Right kidney (tissue), 1 donor: ENCODE data around the gene NPDC1.

Experiments used
- DNase-seq: peaks from one replicate; pipeline ENCODE4 v3.0.0-alpha.2; 2016

The NPDC1 gene

DNA sequence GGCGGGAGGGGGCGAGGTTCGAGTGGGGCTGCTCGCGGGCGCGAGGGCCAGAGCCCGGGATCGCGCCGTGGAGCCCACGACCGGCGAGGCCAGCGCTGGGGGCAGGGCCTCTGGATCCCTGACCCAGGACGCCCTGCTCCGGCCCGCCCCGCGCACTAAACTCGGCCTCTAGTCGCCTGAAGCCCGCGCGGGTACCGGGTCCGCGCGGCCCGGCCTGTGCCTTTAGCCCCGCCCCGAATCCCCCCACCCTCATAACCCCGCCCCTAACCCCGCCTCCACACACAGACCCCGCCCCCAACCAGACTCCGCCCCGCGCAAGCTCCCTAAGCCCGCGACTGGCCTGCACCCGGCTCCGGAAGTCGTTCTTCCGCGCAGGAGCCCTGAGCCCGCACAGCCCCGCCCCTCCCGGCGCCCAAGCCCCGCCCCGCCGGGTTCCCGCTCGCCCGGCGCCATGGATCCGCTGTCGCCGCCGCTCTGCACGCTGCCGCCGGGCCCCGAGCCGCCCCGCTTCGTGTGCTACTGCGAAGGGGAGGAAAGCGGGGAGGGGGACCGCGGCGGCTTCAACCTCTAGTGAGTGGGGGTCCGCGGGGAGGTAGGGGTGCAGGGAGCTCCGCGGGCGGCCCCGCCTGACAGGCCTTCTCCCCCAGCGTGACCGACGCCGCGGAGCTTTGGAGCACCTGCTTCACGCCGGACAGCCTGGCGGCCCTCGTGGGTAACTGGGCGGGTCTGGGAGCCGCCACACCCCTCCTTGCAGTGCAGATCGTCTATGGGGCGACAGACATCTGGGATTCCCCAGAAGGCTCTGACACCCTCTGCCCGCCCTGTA lies 53.8 kb downstream of the NPDC1 start, which contains the start of gene PAXX:
Gene PAXX, plus strand, starts transcription at position 430 of the 826 bp plus-strand sequence. Its CDS starts 22 bp downstream, at position 452.
- peak; percentile 82 for DNase-seq

DNA sequence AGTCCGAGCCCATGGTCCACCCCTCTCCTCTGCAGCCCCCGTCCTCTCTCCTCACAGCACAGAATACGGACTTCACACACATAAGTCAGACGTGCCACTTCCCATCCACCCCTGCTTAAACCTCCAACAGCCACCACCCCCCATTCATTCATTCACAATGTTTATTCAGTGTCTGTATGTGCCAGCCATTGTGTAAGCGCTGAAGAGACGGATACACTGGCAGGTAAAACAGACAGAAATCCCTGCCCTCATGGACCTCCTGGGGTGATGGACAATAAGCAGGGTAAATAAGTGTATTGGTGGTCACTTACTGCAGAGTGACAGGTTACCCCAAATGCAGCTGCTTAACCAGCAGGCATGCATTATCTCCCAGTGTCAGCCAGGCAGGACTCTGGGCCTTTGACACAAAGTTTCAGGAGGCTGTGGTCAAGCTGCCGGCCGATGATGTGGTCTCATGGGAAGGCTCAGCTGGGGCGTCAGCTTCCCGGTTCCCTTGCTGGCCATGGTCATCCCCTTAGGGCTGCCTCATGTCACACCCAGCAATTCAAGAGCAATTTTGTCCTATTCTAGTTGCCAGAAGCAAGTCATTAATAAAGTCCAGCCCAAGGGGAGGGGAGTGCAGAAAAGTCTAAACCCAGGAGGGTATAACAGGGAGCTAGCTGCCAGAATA lies 55.6 kb downstream of the NPDC1 start:
- DNase-seq: no peak
